Thoracic aorta (tissue), 2 donors: ENCODE measurements around the gene MRPS23. TPM values are rescaled to one million over a fixed set of nuclear protein-coding genes. Genes with fewer than 3 reads are reported as not detected.

ENCODE experiments used
- ATAC-seq: fragments of 150-250 bp; one replicate; pipeline ENCODE4 v1.8.0; 2017; ENCODE audit warnings: low read depth; ENCODE audit not compliant: insufficient number of reproducible peaks, low FRiP score
- DNase-seq: peaks from one replicate; pipeline ENCODE4 v3.0.0-alpha.2; 2020; ENCODE audit warnings: low spot score
- H3K27ac ChIP-seq, 2 donors: fragments of 200-600 bp; sonication (generic); 1 replicate in 1 of 2; 2 replicates in 1 of 2; pipeline ENCODE4 v1.5.1; 2016; ENCODE audit warnings: mild to moderate bottlenecking in 2 of 2, moderate library complexity in 2 of 2
- H3K27me3 ChIP-seq: fragments of 200-600 bp; sonication (generic); replicated peaks from 2 replicates; pipeline ENCODE4 v1.6.0; 2016; ENCODE audit warnings: mild to moderate bottlenecking; ENCODE audit not compliant: insufficient read depth
- H3K36me3 ChIP-seq: fragments of 200-600 bp; sonication (generic); one replicate; pipeline ENCODE4 v1.5.1; 2016
- H3K4me1 ChIP-seq, 2 donors: fragments of 200-600 bp; sonication (generic); 1 replicate in 1 of 2; 2 replicates in 1 of 2; pipeline versions ENCODE4 v1.5.1 to v1.6.0; 2016; ENCODE audit warnings: low read depth in 2 of 2, mild to moderate bottlenecking in 1 of 2; ENCODE audit not compliant: control insufficient read depth in 1 of 2
- H3K4me3 ChIP-seq: fragments of 200-600 bp; sonication (generic); 2 replicates; pipeline ENCODE4 v1.5.1; 2016; ENCODE audit warnings: mild to moderate bottlenecking
- H3K9me3 ChIP-seq: fragments of 200-600 bp; sonication (generic); 2 replicates; pipeline ENCODE4 v1.5.1; 2016
- CTCF ChIP-seq: fragments of 200-600 bp; sonication (generic); IDR thresholded peaks from one replicate; pipeline ENCODE4 v1.5.1; 2019; ENCODE audit warnings: antibody characterized with exemption
- total RNA-seq, 2 donors: library from RNA; depleted of rRNA; stranded (reverse); fragments of >200 nt; gene quantifications; one replicate each; pipeline versions ENCODE4 v1.1.0 to v1.2.3, GENCODE V29; 2016

The MRPS23 gene
- total RNA-seq, 2 donors from 2014 or later, result 16.2 to 16.6 TPM

DNA sequence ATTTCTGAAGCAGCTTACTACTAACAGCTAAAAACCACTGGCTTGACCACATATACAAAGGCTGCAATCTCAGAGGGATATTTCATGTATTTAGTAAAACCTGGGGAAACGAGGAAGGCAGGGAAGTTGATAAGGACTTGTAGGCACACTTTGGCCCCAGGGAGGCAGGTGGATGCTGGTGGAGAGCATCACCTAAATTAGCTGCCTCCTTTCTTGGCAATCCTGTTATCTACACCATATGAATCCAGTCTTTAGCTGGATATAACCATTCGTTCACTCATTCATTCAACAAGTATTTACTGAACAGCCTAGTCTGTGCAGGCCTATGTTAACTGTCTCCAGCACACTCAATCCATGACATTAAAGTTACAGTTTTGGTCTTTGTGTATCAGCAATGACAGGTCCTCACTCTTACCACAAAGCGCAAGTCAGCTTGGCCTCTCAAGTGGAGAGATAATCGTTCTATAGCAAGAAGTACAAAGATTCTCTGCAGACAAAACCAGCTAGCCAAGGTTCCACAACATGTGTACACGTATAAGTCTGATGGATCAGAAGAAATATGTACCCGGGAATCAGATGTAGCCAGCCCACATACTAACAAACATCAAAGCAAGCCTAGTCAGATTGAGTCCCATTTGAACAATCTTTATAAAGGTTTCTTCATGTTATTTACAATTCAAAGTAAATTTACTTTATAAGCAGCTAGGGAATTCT is 10.8 kb downstream of the MRPS23 start:
- Histone ChIP-seq H3K4me1 (peaks cover 6 to 16% of the 10 kb centered on the region in 2 donors), H3K36me3 (peaks cover 17% of the 10 kb centered on the region), H3K27ac (no peak overlapping the region), H3K9me3 (no peaks in the 10 kb centered on the region), H3K4me3 (no peak overlapping the region), H3K27me3 (no peaks in the 10 kb centered on the region)
- TF ChIP-seq CTCF, result no peak
- DNase-seq (no peak), ATAC-seq (no peak)

DNA sequence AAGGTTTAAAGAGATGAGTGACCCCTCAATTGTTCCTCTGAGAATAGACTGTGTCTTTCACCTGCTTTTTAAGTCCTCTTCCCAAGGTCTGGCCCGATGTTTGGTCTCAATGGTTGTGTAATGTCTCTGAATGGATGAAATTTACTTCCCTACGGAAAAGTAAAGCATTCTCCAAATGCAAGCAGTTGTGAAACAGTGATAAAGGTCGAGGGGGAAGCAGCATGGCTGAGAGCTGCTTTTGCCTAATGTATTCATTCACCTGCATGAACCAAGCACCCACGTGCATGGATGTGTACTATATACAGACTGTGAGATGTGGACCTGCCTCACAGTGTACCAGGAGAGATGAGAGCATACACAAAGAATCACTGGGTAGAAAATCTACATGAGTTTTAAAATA is 11.4 kb downstream of the MRPS23 start:
- no peak for TF ChIP-seq CTCF
- Histone ChIP-seq H3K9me3 (no peaks in the 10 kb centered on the region), H3K27me3 (no peaks in the 10 kb centered on the region), H3K27ac (no peak overlapping the region), H3K4me1 (peaks cover 11 to 21% of the 10 kb centered on the region in 2 donors), H3K36me3 (peaks cover 17% of the 10 kb centered on the region), H3K4me3 (no peak overlapping the region)
- ATAC-seq, result no peak
- no peak for DNase-seq

DNA sequence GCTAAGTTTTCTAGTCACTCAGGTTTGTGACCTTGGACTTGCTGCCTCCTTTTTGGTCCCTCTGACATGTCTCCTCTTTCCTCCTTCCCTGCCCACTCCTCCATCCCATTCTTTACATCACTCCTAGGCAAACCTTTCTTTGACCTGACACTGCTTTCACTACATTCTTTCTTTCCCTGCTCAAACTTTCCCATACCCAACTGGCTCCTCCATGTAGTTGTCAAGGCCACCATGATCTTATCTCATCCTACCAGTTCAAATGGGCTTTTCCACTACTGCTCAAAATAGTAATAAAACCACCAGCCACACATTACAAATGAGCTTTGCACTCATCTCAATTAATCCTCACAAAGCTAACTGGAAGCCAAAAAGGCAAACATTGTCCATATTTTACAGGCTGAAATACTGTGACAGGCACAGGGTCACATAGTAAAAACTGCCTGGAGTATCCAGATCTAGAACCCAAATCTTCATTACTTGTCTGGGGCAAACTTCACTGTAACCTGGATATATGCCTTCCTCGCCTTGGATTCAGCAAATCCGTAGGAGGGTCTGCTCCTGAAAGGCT is 14.4 kb downstream of the MRPS23 start:
- no peaks in the 10 kb centered on the region for H3K27me3 ChIP-seq
- peak overlapping the region; percentile 86 to 91 for H3K27ac ChIP-seq
- DNase-seq (no peak), ATAC-seq (no peak)
- peaks cover 17 to 33% of the 10 kb centered on the region in 2 donors for H3K4me1 ChIP-seq
- no peak for TF ChIP-seq CTCF
- H3K9me3 ChIP-seq, result no peaks in the 10 kb centered on the region
- H3K4me3 ChIP-seq, result no peak overlapping the region
- H3K36me3 ChIP-seq, result peaks cover 17% of the 10 kb centered on the region

DNA sequence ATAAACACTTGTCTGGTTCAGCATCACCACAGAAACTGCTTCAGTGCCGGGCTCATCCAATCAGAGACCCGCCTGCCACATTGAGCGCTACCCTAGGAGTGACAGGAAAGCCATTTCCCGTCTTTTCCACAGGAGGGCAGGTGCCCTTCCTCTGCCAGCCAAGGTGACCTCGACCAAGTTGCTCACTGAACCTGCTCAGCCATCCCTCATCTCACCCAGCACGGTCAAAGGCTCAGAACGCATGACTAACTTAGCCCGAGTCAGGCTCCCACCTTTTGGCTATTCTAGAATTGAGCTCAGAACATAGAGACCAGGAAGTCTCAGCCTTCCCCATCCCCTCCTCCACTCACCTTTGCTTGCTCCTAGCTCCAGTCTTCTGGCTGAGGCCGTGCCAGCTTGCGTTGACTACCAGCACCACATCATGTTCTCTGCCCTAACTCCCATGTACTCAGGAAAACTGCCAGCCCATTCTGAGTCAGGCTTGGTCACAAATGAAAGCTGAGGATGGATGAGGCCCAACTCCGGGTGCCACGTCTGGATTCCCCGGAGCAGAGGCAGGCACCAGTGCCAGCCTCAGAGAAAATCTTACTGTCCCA is 15.6 kb downstream of the MRPS23 start:
- Histone ChIP-seq H3K36me3 (peaks cover 6% of the 10 kb centered on the region), H3K9me3 (no peaks in the 10 kb centered on the region), H3K27ac (peak overlapping the region; percentile 86 to 91), H3K27me3 (no peaks in the 10 kb centered on the region), H3K4me1 (peaks cover 17 to 33% of the 10 kb centered on the region in 2 donors), H3K4me3 (peak overlapping the region; percentile 42)
- ATAC-seq, result peak; percentile 76
- DNase-seq, result peak; percentile 93
- TF ChIP-seq CTCF, result no peak

GRCh38 chr17:57833179-57833939 is 16.5 kb downstream of the MRPS23 start:
- DNase-seq, result peak; percentile 49
- Histone ChIP-seq H3K36me3 (no peaks in the 10 kb centered on the region), H3K27ac (peak overlapping the region; percentile 86 to 91), H3K4me1 (peaks cover 17 to 33% of the 10 kb centered on the region in 2 donors), H3K9me3 (no peaks in the 10 kb centered on the region), H3K4me3 (peak overlapping the region; percentile 72), H3K27me3 (no peaks in the 10 kb centered on the region)
- peak; percentile 50 for ATAC-seq
- peak; percentile 88 for TF ChIP-seq CTCF
